K562 (cell line): ENCODE measurements around the gene BLOC1S4. TPM values are rescaled to one million over a fixed set of nuclear protein-coding genes. Genes with fewer than 3 reads are reported as not detected.

Experiments used
- ATF6 ChIP-seq: sonication (generic); formaldehyde crosslinking; IDR thresholded peaks from 2 replicates; pipeline ENCODE4 v1.4.0; 2020; ENCODE audit warnings: mild to moderate bottlenecking, missing genetic modification reagents
- ATF7 ChIP-seq: fragments of 450-650 bp; IDR thresholded peaks from 2 replicates; pipeline ENCODE4 v1.7.1; 2014; ENCODE audit warnings: mild to moderate bottlenecking, moderate library complexity
- CBFA2T2 ChIP-seq: fragments of 450-650 bp; conservative IDR thresholded peaks from 2 replicates; pipeline ENCODE4 v1.6.1; 2017; ENCODE audit warnings: mild to moderate bottlenecking
- CHD1 ChIP-seq: fragments of 200-600 bp; sonication (generic); IDR thresholded peaks from one replicate; pipeline ENCODE4 v1.6.1; 2012; ENCODE audit warnings: mild to moderate bottlenecking, moderate library complexity, low read length, inconsistent platforms
- CXXC5 ChIP-seq: fragments of 250-450 bp; sonication (Bioruptor Pico); IDR thresholded peaks from 2 replicates; pipeline ENCODE4 v1.8.0; 2022; ENCODE audit warnings: inconsistent platforms, mild to moderate bottlenecking, moderate library complexity
- E2F6 ChIP-seq, 2 experiments: IDR thresholded peaks; 2 replicates each; pipeline ENCODE4 v1.6.1; 2011; ENCODE audit warnings: borderline replicate concordance in 1 of 2, control low read depth in 1 of 2, low read depth in 1 of 2, low read length in 1 of 2, mild to moderate bottlenecking in 1 of 2, mixed read lengths in 1 of 2, moderate library complexity in 1 of 2; ENCODE audit not compliant: insufficient read depth in 1 of 2, insufficient read length in 1 of 2, poor library complexity in 1 of 2, severe bottlenecking in 1 of 2; ENCODE audit errors: extremely low read depth in 1 of 2
- FOXM1 ChIP-seq, 2 experiments: fragments of 450-650 bp in 1 of 2; sonication (generic) in 1 of 2; formaldehyde crosslinking in 1 of 2; IDR thresholded peaks; 2 replicates each; pipeline versions ENCODE4 v1.6.1 to v1.9.0; 2017 to 2022; ENCODE audit warnings: low read depth in 2 of 2, mild to moderate bottlenecking in 2 of 2, missing genetic modification reagents in 1 of 2, moderate library complexity in 1 of 2
- HDGF ChIP-seq: fragments of 450-650 bp; IDR thresholded peaks from 2 replicates; pipeline ENCODE4 v1.6.1; 2016
- IRF2 ChIP-seq: sonication (generic); formaldehyde crosslinking; IDR thresholded peaks from 2 replicates; pipeline ENCODE4 v1.8.1; 2022; ENCODE audit warnings: mild to moderate bottlenecking, missing genetic modification reagents
- MTF1 ChIP-seq: fragments of 250-450 bp; sonication (Bioruptor Pico); IDR thresholded peaks from 2 replicates; pipeline ENCODE4 v1.9.0; 2021; ENCODE audit warnings: moderate library complexity, mild to moderate bottlenecking, inconsistent platforms, borderline replicate concordance
- MXD1 ChIP-seq: fragments of 250-450 bp; sonication (Bioruptor Pico); IDR thresholded peaks from 2 replicates; pipeline ENCODE4 v1.8.0; 2021; ENCODE audit warnings: borderline replicate concordance, mild to moderate bottlenecking, moderate library complexity; ENCODE audit not compliant: poor library complexity, severe bottlenecking
- NR2C2 ChIP-seq, 2 experiments: fragments of 200-800 bp in 1 of 2; sonication (Bioruptor generic) in 1 of 2; sonication (generic) in 1 of 2; formaldehyde crosslinking in 1 of 2; IDR thresholded peaks; 2 replicates each; pipeline versions ENCODE4 v1.6.1 to v1.8.0; 2016 to 2022; ENCODE audit warnings: mild to moderate bottlenecking in 1 of 2, missing compliant biosample characterization in 1 of 2, missing genetic modification characterization in 1 of 2, missing genetic modification reagents in 1 of 2
- OTX1 ChIP-seq: fragments of 450-650 bp; formaldehyde crosslinking; IDR thresholded peaks from 2 replicates; pipeline ENCODE4 v1.4.0; 2022; ENCODE audit warnings: mild to moderate bottlenecking
- POLR2H ChIP-seq: IDR thresholded peaks from 2 replicates; pipeline ENCODE4 v1.6.1; 2016; ENCODE audit warnings: missing genetic modification characterization, low read depth, mild to moderate bottlenecking, control low read depth, missing compliant biosample characterization, moderate library complexity
- SAFB ChIP-seq: fragments of 200-400 bp; formaldehyde crosslinking; IDR thresholded peaks from 2 replicates; pipeline ENCODE4 v1.6.1; 2017; ENCODE audit warnings: low read depth, low read length, borderline replicate concordance
- SIX5 ChIP-seq, 2 experiments: IDR thresholded peaks; 2 replicates each; pipeline ENCODE4 v1.6.1; 2011; ENCODE audit warnings: low read length in 2 of 2, borderline replicate concordance in 1 of 2, low read depth in 1 of 2, mild to moderate bottlenecking in 1 of 2, moderate library complexity in 1 of 2; ENCODE audit not compliant: insufficient read depth in 1 of 2
- SNIP1 ChIP-seq: fragments of 450-650 bp; IDR thresholded peaks from 2 replicates; pipeline ENCODE4 v1.7.1; 2017; ENCODE audit warnings: low read depth, mild to moderate bottlenecking
- TAF7 ChIP-seq: fragments of 450-650 bp; IDR thresholded peaks from 2 replicates; pipeline ENCODE4 v1.6.1; 2016; ENCODE audit warnings: missing genetic modification characterization, missing compliant biosample characterization
- XRCC4 ChIP-seq: IDR thresholded peaks from one replicate; pipeline ENCODE4 v1.6.1; 2011; ENCODE audit not compliant: insufficient read depth, insufficient read length; ENCODE audit errors: extremely low read depth
- ZFPM2 ChIP-seq: fragments of 250-450 bp; sonication (Bioruptor Pico); IDR thresholded peaks from 2 replicates; pipeline ENCODE4 v1.5.1; 2022; ENCODE audit warnings: mild to moderate bottlenecking
- ZNF584 ChIP-seq: fragments of 200-800 bp; sonication (Bioruptor generic); IDR thresholded peaks from 2 replicates; pipeline ENCODE4 v1.6.1; 2016; ENCODE audit warnings: low read depth, mild to moderate bottlenecking, missing genetic modification characterization, missing compliant biosample characterization
- polyA plus RNA-seq, 8 experiments: library from polyadenylated mRNA; depleted of rRNA in 4 of 8; stranded (reverse) in 5 of 8; unstranded in 3 of 8; fragments of >200 nt; fragmentation: Nextera tagmentation in 2 of 8; fragmentation: Illumina TruSeq in 1 of 8; extraction: Ambion mirVana in 2 of 8; extraction: Trizol in 1 of 8; gene quantifications; 2 replicates each; pipeline versions ENCODE4 v1.2.1 to v1.2.3, GENCODE V29; 2011 to 2014; ENCODE audit warnings: inconsistent platforms in 1 of 8, missing spikeins in 1 of 8
- total RNA-seq, 7 experiments: library from RNA; depleted of rRNA in 6 of 7; stranded (reverse); fragments of >200 nt in 6 of 7; fragmentation: Illumina TruSeq in 2 of 7; extraction: Trizol in 2 of 7; gene quantifications; 2 replicates each; pipeline versions ENCODE4 v1.2.1 to v1.2.3, GENCODE V29; 2011 to 2021; ENCODE audit warnings: low replicate concordance in 1 of 7

The BLOC1S4 gene
- total and polyA plus RNA-seq, 9 of the 15 experiments (the other 6 are each of a cell fraction or from before 2014, with no cell fraction given), result 3.1 to 31.6 (median 11.2) TPM

- TF ChIP-seq MXD1 (peak; percentile 4), CBFA2T2 (no peak), FOXM1 (IDR thresholded peaks at IDR 0.05; ENCODE audit: low read depth) (no peak), FOXM1 (CRISPR knock-in tag; IDR thresholded peaks at IDR 0.05; ENCODE audit: low read depth) (no peak; the same call in 1 of the 2 replicates), XRCC4 (no peak), ZFPM2 (no peak), ZNF584 (CRISPR knock-in tag) (no peak), MTF1 (no peak), SIX5 (IDR thresholded peaks at IDR 0.05; ENCODE audit: borderline replicate concordance in 1 of 2, insufficient read depth in 1 of 2, low read depth in 1 of 2, low read length in 2 of 2) (no peak), HDGF (no peak), ATF7 (peak; percentile 74; the same call in 1 of the 2 replicates), OTX1 (peak; percentile 60; the same call in 1 of the 2 replicates), SAFB (0 out of 2 replicates have a peak, but pooled peaks have one; percentile 35), SNIP1 (no peak; the same call in 1 of the 2 replicates), CHD1 (peak; percentile 47), ATF6 (no peak; the same call in 1 of the 2 replicates), NR2C2 (CRISPR knock-in tag; IDR thresholded peaks at IDR 0.05) (no peak), NR2C2 (tag; IDR thresholded peaks at IDR 0.05) (no peak), IRF2 (CRISPR knock-in tag) (no peak), E2F6 (IDR thresholded peaks at IDR 0.05; ENCODE audit: borderline replicate concordance in 1 of 2, extremely low read depth in 1 of 2, insufficient read depth in 1 of 2, insufficient read length in 1 of 2, low read depth in 1 of 2, low read length in 1 of 2, poor library complexity in 1 of 2, severe bottlenecking in 1 of 2) (peak; percentile 90 to 96), TAF7 (no peak; the same call in 1 of the 2 replicates), CXXC5 (peak; percentile 83), POLR2H (tag) (peak; percentile 97)
Observed at GRCh38 chr4:6673660-6674499, 42.1 kb upstream of the BLOC1S4 start (continued).
